HG03060 (cell line): Measurements from ENCODE around the gene VPS72.
"Not testable (repeated sequence)": the region's sequence is repeated elsewhere in the genome, so short reads cannot be mapped to it uniquely, and the experiment has no call there.

Experiments
- ATAC-seq: cut with Tn5 transposase; IDR thresholded peaks from one replicate; pipeline ENCODE4 v1.9.1; 2021; ENCODE audit warnings: low read depth, moderate number of reproducible peaks; ENCODE audit not compliant: unreplicated experiment

The VPS72 gene

GRCh38 chr1:151188667-151189066 is 1.3 kb downstream of the VPS72 start:
- ATAC-seq: not testable (repeated sequence)

- ATAC-seq: no peak
These were observed 2.8 kb downstream of the VPS72 start for GRCh38 chr1:151187205-151187604.

GRCh38 chr1:151184211-151184610 is 5.8 kb downstream of the VPS72 start:
- no peak for ATAC-seq

- ATAC-seq: no peak
These were observed 13.4 kb downstream of the VPS72 start for GRCh38 chr1:151176514-151177045.

GRCh38 chr1:151175863-151176262 is 14.1 kb downstream of the VPS72 start, which contains the start of gene TMOD4:
Gene TMOD4, minus strand, starts transcription at chr1:151175981. Its CDS starts 1,106 bp downstream, at chr1:151174875.
- no peak for ATAC-seq

- no peak for ATAC-seq
These were observed 14.8 kb downstream of the VPS72 start for GRCh38 chr1:151175041-151175741.

- ATAC-seq: no peak
These were observed 18.8 kb downstream of the VPS72 start for GRCh38 chr1:151171190-151171589.

GRCh38 chr1:151167116-151167515 is 22.9 kb downstream of the VPS72 start:
- ATAC-seq: no peak

GRCh38 chr1:151166505-151166956 is 23.5 kb downstream of the VPS72 start:
- ATAC-seq: no peak

- ATAC-seq: peak; percentile 80
These were observed 24.1 kb downstream of the VPS72 start, which contains the start of the genes LYSMD1 and SCNM1 for GRCh38 chr1:151165738-151166504. Gene LYSMD1, minus strand, starts transcription at chr1:151165902. Its CDS starts 644 bp downstream, at chr1:151165258. Gene SCNM1, plus strand, starts transcription at chr1:151166144. Its CDS starts 9 bp downstream, at chr1:151166153.

- ATAC-seq: no peak
These were observed 24.7 kb downstream of the VPS72 start for GRCh38 chr1:151165281-151165737.

GRCh38 chr1:151164732-151165280 is 25.2 kb downstream of the VPS72 start:
- ATAC-seq: no peak

- no peak for ATAC-seq
These were observed 30.6 kb downstream of the VPS72 start for GRCh38 chr1:151159373-151159772.

GRCh38 chr1:151158751-151159251 is 31.2 kb downstream of the VPS72 start:
- ATAC-seq: no peak

- ATAC-seq: no peak
These were observed 31.7 kb downstream of the VPS72 start for GRCh38 chr1:151158326-151158725.

GRCh38 chr1:151157067-151157531 is 32.9 kb downstream of the VPS72 start:
- ATAC-seq: no peak

- ATAC-seq: no peak
These were observed 33.5 kb downstream of the VPS72 start, which contains the start of gene TNFAIP8L2 for GRCh38 chr1:151156515-151156819. Gene TNFAIP8L2, plus strand, starts transcription at chr1:151156649. Its CDS starts 2,049 bp downstream, at chr1:151158698.

- ATAC-seq: no peak
These were observed 42.3 kb downstream of the VPS72 start for GRCh38 chr1:151147665-151148064.

- ATAC-seq: no peak
These were observed 42.9 kb downstream of the VPS72 start for GRCh38 chr1:151147132-151147503.

- ATAC-seq: peak; percentile 86
These were observed 43.4 kb downstream of the VPS72 start, which contains the start of gene SEMA6C for GRCh38 chr1:151146412-151147131. Gene SEMA6C, minus strand, starts transcription at chr1:151146631. Its CDS starts 4,010 bp downstream, at chr1:151142621.
